Vagina (tissue), 2 donors: ENCODE data around the gene MINDY3.
"Not testable (repeated sequence)": the region's sequence is repeated elsewhere in the genome, so short reads cannot be mapped to it uniquely, and the experiment has no call there.

Source experiments
- POLR2AphosphoS5 ChIP-seq, 2 donors: sonication (generic); formaldehyde crosslinking; IDR thresholded peaks; one replicate each; pipeline ENCODE4 v1.9.0; 2017; ENCODE audit warnings: antibody characterized with exemption in 2 of 2, mild to moderate bottlenecking in 2 of 2, low read depth in 1 of 2; ENCODE audit not compliant: insufficient read depth in 1 of 2
- TF ChIP-seq, protein P1 (sequence below), 3 experiments: fragments of 450-650 bp in 2 of 3; fragments of 200-600 bp in 1 of 3; sonication (generic) in 1 of 3; IDR thresholded peaks; one replicate each; pipeline ENCODE4 v1.5.1; 2017 to 2019; ENCODE audit warnings: antibody characterized with exemption in 3 of 3, mild to moderate bottlenecking in 2 of 3, moderate library complexity in 2 of 3

DNA sequence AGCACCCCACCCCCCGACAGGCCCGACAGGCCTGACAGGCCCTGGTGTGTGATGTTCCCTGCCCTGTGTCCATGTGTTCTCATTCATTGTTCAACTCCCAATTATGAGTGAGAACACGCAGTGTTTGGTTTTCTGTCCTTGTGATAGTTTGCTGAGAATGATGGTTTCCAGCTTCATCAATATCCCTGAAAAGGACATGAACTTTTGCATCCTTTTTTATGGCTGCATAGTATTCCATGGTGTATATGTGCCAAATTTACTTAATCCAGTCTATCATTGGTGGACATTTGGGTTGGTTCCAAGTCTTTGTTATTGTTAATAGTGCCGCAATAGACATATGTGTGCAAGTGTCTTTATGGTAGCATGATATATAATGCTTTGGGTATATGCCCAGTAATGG, 12.3 kb upstream of the MINDY3 start:
- TF ChIP-seq, protein P1, sequence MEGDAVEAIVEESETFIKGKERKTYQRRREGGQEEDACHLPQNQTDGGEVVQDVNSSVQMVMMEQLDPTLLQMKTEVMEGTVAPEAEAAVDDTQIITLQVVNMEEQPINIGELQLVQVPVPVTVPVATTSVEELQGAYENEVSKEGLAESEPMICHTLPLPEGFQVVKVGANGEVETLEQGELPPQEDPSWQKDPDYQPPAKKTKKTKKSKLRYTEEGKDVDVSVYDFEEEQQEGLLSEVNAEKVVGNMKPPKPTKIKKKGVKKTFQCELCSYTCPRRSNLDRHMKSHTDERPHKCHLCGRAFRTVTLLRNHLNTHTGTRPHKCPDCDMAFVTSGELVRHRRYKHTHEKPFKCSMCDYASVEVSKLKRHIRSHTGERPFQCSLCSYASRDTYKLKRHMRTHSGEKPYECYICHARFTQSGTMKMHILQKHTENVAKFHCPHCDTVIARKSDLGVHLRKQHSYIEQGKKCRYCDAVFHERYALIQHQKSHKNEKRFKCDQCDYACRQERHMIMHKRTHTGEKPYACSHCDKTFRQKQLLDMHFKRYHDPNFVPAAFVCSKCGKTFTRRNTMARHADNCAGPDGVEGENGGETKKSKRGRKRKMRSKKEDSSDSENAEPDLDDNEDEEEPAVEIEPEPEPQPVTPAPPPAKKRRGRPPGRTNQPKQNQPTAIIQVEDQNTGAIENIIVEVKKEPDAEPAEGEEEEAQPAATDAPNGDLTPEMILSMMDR (IDR thresholded peaks at IDR 0.05) = not testable (repeated sequence)
- not testable (repeated sequence) for TF ChIP-seq POLR2AphosphoS5 (IDR thresholded peaks at IDR 0.05; ENCODE audit: insufficient read depth in 1 of 2, low read depth in 1 of 2)
